Body of pancreas (tissue), 4 donors: ENCODE data around the gene INVS.

Experiments
- CTCF ChIP-seq, 7 experiments: fragments of 450-650 bp in 4 of 7; fragments of 200-600 bp in 3 of 7; sonication (generic) in 3 of 7; IDR thresholded peaks; one replicate each; pipeline ENCODE4 v1.5.1; 2016 to 2019; ENCODE audit warnings: antibody characterized with exemption in 7 of 7
- POLR2A ChIP-seq, 3 donors: fragments of 450-650 bp; IDR thresholded peaks; one replicate each; pipeline ENCODE4 v1.6.1; 2016; ENCODE audit warnings: antibody characterized with exemption in 3 of 3, mild to moderate bottlenecking in 2 of 3

- no peak for TF ChIP-seq CTCF (IDR thresholded peaks at IDR 0.05)
- no peak for TF ChIP-seq POLR2A (IDR thresholded peaks at IDR 0.05)
These were observed 92.2 kb downstream of the INVS start for GRCh38 chr9:100191264-100191663.
